GM12878 (cell line): ENCODE results near the gene ARHGAP30. TPM values are rescaled to one million over a fixed set of nuclear protein-coding genes. Genes with fewer than 3 reads are reported as not detected.

Experiments
- ATAC-seq: fragments of 200-7000 bp; cut with Tn5 transposase; 3 replicates; pipeline ENCODE4 v1.9.1; 2020; ENCODE audit warnings: mild to moderate bottlenecking, moderate library complexity
- BruUV-seq: library from RNA; stranded (reverse); fragments of 400-500 nt; replicated peaks from 2 replicates; lab custom pipeline; 2021; lab: Mats Ljungman, UMichigan
- CTCF ChIA-PET: fragments of 300-600 bp; sonication (Branson Sonifier 250); formaldehyde crosslinking; extraction: SDS; loops from one replicate; lab custom pipeline; 2021; ENCODE audit warnings: inconsistent platforms; lab: Yijun Ruan, JAX
- POLR2A ChIA-PET: fragments of 350-600 bp; formaldehyde crosslinking; extraction: SDS; loops from one replicate; lab custom pipeline; 2021; ENCODE audit warnings: inconsistent platforms; lab: Charles Lee
- RAD21 ChIA-PET: fragments of 300-600 bp; sonication (Branson Sonifier 250); formaldehyde crosslinking; loops from one replicate; lab custom pipeline; 2023; ENCODE audit warnings: antibody characterized with exemption; ENCODE audit not compliant: unreplicated experiment; lab: Charles Lee
- SMC1A ChIA-PET: fragments of 300-600 bp; sonication (Branson Sonifier 250); formaldehyde crosslinking; loops from one replicate; lab custom pipeline; 2023; ENCODE audit not compliant: unreplicated experiment, uncharacterized antibody; lab: Charles Lee
- DNase-seq: peaks from one replicate; pipeline ENCODE4 v3.0.0-alpha.2; 2011; ENCODE audit warnings: low read depth, low spot score
- FAIRE-seq: peaks from 3 replicates; lab custom pipeline; 2011; peaks lifted over from hg19 to GRCh38; lab: Jason Lieb, UNC
- H2AFZ ChIP-seq: 2 replicates; pipeline ENCODE4 v1.6.0; 2011; ENCODE audit warnings: low read depth, low read length, control low read depth; ENCODE audit not compliant: control insufficient read depth
- H3K27ac ChIP-seq: 2 replicates; pipeline ENCODE4 v1.5.1; 2011; ENCODE audit warnings: control low read depth; ENCODE audit not compliant: control insufficient read depth, insufficient read depth
- H3K27me3 ChIP-seq, 2 experiments: replicated peaks in 1 of 2; 2 replicates each; pipeline versions ENCODE4 v1.6.0 to v1.6.1; 2011; ENCODE audit warnings: low read length in 1 of 2; ENCODE audit not compliant: control insufficient read depth in 2 of 2, insufficient read depth in 2 of 2
- H3K36me3 ChIP-seq, 2 experiments: 2 replicates each; pipeline ENCODE4 v1.5.1; 2011; ENCODE audit warnings: low read length in 1 of 2; ENCODE audit not compliant: control insufficient read depth in 2 of 2, insufficient read depth in 2 of 2
- H3K4me1 ChIP-seq: 2 replicates; pipeline ENCODE4 v1.6.1; 2011; ENCODE audit warnings: mild to moderate bottlenecking, low read length, moderate library complexity, mixed read lengths; ENCODE audit not compliant: control insufficient read depth, insufficient read depth
- H3K4me2 ChIP-seq: 2 replicates; pipeline ENCODE4 v1.6.0; 2011; ENCODE audit warnings: control low read depth; ENCODE audit not compliant: control insufficient read depth, insufficient read depth
- H3K4me3 ChIP-seq: fragments of 200-600 bp; sonication (generic); 2 replicates; pipeline ENCODE4 v1.5.1; 2016
- H3K79me2 ChIP-seq: 2 replicates; pipeline ENCODE4 v1.6.0; 2011; ENCODE audit warnings: low read length; ENCODE audit not compliant: control insufficient read depth, insufficient read depth
- H3K9ac ChIP-seq: 2 replicates; pipeline ENCODE4 v1.8.0; 2011; ENCODE audit warnings: low read length, control low read depth, mixed read lengths; ENCODE audit not compliant: control insufficient read depth, insufficient read depth
- H3K9me3 ChIP-seq: replicated peaks from 3 replicates; pipeline ENCODE4 v1.5.1; 2011; ENCODE audit warnings: mild to moderate bottlenecking, low read length; ENCODE audit not compliant: control insufficient read depth, insufficient read depth
- H4K20me1 ChIP-seq: 2 replicates; pipeline ENCODE4 v1.6.0; 2011; ENCODE audit not compliant: control insufficient read depth, insufficient read depth
- HDAC6 ChIP-seq: fragments of 200-600 bp; sonication (generic); IDR thresholded peaks from one replicate; pipeline ENCODE4 v1.8.0; 2017; ENCODE audit warnings: antibody characterized with exemption; ENCODE audit not compliant: unreplicated experiment
- IRF3 ChIP-seq: fragments of 450-650 bp; IDR thresholded peaks from 2 replicates; pipeline ENCODE4 v1.6.1; 2014; ENCODE audit warnings: mild to moderate bottlenecking
- JUND ChIP-seq: IDR thresholded peaks from 2 replicates; pipeline ENCODE4 v1.6.1; 2012; ENCODE audit warnings: low read depth, mild to moderate bottlenecking, low read length, improper control_type of control experiment, moderate library complexity
- POLR2AphosphoS2 ChIP-seq: IDR thresholded peaks from 2 replicates; pipeline ENCODE4 v1.6.1; 2011; ENCODE audit warnings: low read depth, mild to moderate bottlenecking, low read length, improper control_type of control experiment, moderate library complexity
- STAT1 ChIP-seq: fragments of 450-650 bp; conservative IDR thresholded peaks from 2 replicates; pipeline ENCODE4 v1.6.1; 2014; ENCODE audit warnings: antibody characterized with exemption, mild to moderate bottlenecking
- ZBED1 ChIP-seq: IDR thresholded peaks from 2 replicates; pipeline ENCODE4 v1.6.1; 2016; ENCODE audit warnings: borderline replicate concordance
- ZNF207 ChIP-seq: fragments of 450-650 bp; IDR thresholded peaks from 2 replicates; pipeline ENCODE4 v1.6.1; 2014; ENCODE audit warnings: antibody characterized with exemption, mild to moderate bottlenecking, borderline replicate concordance
- WGBS: methylation state at CpG from one replicate; pipeline ENCODE4 v1.1.6; 2016; ENCODE audit warnings: low lambda C conversion rate; ENCODE audit not compliant: insufficient replicate concordance, insufficient coverage; ENCODE audit errors: missing lambda C conversion rate; 5-methylcytosine and 5-hydroxymethylcytosine counted together
- in situ Hi-C: fragments of 300-500 bp; cut with MboI; formaldehyde crosslinking; loops from 9 replicates; pipeline ENCODE4 v1.14.3; 2018; ENCODE audit warnings: mixed read lengths
- intact Hi-C: fragments of 100-400 bp; cut with micrococcal nuclease; formaldehyde crosslinking; loops from one replicate; pipeline ENCODE4 v1.14.2; 2022; ENCODE audit not compliant: unreplicated experiment
- polyA plus RNA-seq, 11 experiments: library from polyadenylated mRNA; depleted of rRNA in 4 of 11; unstranded in 6 of 11; stranded (reverse) in 5 of 11; fragments of >200 nt; fragmentation: Nextera tagmentation in 4 of 11; fragmentation: Illumina TruSeq in 1 of 11; extraction: Ambion mirVana in 4 of 11; extraction: Trizol in 1 of 11; gene quantifications; 1 replicate in 1 of 11; 2 replicates in 10 of 11; pipeline versions ENCODE4 v1.2.1 to v1.2.3, GENCODE V29; 2011 to 2016; ENCODE audit warnings: inconsistent platforms in 2 of 11, missing spikeins in 2 of 11, low read depth in 1 of 11
- total RNA-seq, 4 experiments: library from RNA; depleted of rRNA in 3 of 4; stranded (reverse); fragments of >200 nt in 3 of 4; fragmentation: Illumina TruSeq in 1 of 4; extraction: Trizol in 1 of 4; gene quantifications; 2 replicates each; pipeline versions ENCODE4 v1.2.1 to v1.2.3, GENCODE V29; 2013 to 2021
- TF ChIP-seq, protein P1 (sequence below): fragments of 450-650 bp; IDR thresholded peaks from 2 replicates; pipeline ENCODE4 v1.6.1; 2016; ENCODE audit warnings: mild to moderate bottlenecking
- TF ChIP-seq, protein P2 (sequence below): fragments of 450-650 bp; IDR thresholded peaks from 2 replicates; pipeline ENCODE4 v1.6.1; 2017; ENCODE audit warnings: mild to moderate bottlenecking, moderate library complexity

ARHGAP30 gene
- total and polyA plus RNA-seq, 10 of the 15 experiments (the other 5 are each of a cell fraction or from before 2014, with no cell fraction given) = 12.9 to 143 (median 76.3) TPM

- no peak for ATAC-seq
- no TSS peak for BruUV-seq
- Histone ChIP-seq H2AFZ (no peak overlapping the region), H4K20me1 (no peaks in the 10 kb centered on the region), H3K4me3 (no peak overlapping the region), H3K9me3 (no peaks in the 10 kb centered on the region), H3K27me3 (no peaks in the 10 kb centered on the region), H3K9ac (no peak overlapping the region), H3K27ac (no peak overlapping the region), H3K4me2 (no peak overlapping the region; the same call in 1 of the 2 replicates), H3K36me3 (no peaks in the 10 kb centered on the region), H3K79me2 (peaks cover 13% of the 10 kb centered on the region), H3K4me1 (peaks cover 11% of the 10 kb centered on the region)
- ChIA-PET POLR2A (interaction anchor here (0.6 kb wide), 1 partner anchor 197 kb away, joined by 3 read pairs; no protein-coding TSS in a partner anchor), RAD21 (interaction anchor here (1.3 to 6.4 kb wide), 2 partner anchors 22 to 29 kb away, joined by 3 to 90 read pairs; partner anchors contain the start of gene KLHDC9), SMC1A (interaction anchor here (0.8 to 1.3 kb wide), 2 partner anchors 21 to 76 kb away, joined by 5 read pairs; no protein-coding TSS in a partner anchor), CTCF (interaction anchor here (0.7 to 4.8 kb wide), 6 partner anchors 19 to 559 kb away, joined by 3 to 52 read pairs (median 3); no protein-coding TSS in a partner anchor)
- no peak for FAIRE-seq
- intact Hi-C loops = no loop called here
- WGBS = 60% methylated on average over 7 of the region's 7 CpGs
- no peak for DNase-seq
- in situ Hi-C loops = no loop called here
- TF ChIP-seq ZBED1 (no peak), ZNF207 (no peak), IRF3 (no peak), HDAC6 (no peak), JUND (no peak), STAT1 (no peak), POLR2AphosphoS2 (no peak)
- TF ChIP-seq, protein P1, sequence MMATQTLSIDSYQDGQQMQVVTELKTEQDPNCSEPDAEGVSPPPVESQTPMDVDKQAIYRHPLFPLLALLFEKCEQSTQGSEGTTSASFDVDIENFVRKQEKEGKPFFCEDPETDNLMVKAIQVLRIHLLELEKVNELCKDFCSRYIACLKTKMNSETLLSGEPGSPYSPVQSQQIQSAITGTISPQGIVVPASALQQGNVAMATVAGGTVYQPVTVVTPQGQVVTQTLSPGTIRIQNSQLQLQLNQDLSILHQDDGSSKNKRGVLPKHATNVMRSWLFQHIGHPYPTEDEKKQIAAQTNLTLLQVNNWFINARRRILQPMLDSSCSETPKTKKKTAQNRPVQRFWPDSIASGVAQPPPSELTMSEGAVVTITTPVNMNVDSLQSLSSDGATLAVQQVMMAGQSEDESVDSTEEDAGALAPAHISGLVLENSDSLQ = no peak
- TF ChIP-seq, protein P2, sequence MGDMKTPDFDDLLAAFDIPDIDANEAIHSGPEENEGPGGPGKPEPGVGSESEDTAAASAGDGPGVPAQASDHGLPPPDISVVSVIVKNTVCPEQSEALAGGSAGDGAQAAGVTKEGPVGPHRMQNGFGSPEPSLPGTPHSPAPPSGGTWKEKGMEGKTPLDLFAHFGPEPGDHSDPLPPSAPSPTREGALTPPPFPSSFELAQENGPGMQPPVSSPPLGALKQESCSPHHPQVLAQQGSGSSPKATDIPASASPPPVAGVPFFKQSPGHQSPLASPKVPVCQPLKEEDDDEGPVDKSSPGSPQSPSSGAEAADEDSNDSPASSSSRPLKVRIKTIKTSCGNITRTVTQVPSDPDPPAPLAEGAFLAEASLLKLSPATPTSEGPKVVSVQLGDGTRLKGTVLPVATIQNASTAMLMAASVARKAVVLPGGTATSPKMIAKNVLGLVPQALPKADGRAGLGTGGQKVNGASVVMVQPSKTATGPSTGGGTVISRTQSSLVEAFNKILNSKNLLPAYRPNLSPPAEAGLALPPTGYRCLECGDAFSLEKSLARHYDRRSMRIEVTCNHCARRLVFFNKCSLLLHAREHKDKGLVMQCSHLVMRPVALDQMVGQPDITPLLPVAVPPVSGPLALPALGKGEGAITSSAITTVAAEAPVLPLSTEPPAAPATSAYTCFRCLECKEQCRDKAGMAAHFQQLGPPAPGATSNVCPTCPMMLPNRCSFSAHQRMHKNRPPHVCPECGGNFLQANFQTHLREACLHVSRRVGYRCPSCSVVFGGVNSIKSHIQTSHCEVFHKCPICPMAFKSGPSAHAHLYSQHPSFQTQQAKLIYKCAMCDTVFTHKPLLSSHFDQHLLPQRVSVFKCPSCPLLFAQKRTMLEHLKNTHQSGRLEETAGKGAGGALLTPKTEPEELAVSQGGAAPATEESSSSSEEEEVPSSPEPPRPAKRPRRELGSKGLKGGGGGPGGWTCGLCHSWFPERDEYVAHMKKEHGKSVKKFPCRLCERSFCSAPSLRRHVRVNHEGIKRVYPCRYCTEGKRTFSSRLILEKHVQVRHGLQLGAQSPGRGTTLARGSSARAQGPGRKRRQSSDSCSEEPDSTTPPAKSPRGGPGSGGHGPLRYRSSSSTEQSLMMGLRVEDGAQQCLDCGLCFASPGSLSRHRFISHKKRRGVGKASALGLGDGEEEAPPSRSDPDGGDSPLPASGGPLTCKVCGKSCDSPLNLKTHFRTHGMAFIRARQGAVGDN = no peak
Measured at GRCh38 chr1:161073474-161074121, 3.9 kb upstream of the ARHGAP30 start.
